Keratinocyte (primary cell): ENCODE data around the gene MPP4. TPM values are rescaled to one million over a fixed set of nuclear protein-coding genes. Genes with fewer than 3 reads are reported as not detected.
A peak's percentile ranks its signal among the peaks of the same experiment; 100 is the strongest.

ENCODE experiments used
- DNase-seq: peaks from one replicate; pipeline ENCODE4 v3.0.0-alpha.2; 2011; ENCODE audit warnings: low read depth, missing footprints, low spot score
- FAIRE-seq: peaks from 2 replicates; lab custom pipeline; 2011; peaks lifted over from hg19 to GRCh38; lab: Jason Lieb, UNC
- H2AFZ ChIP-seq: 2 replicates; pipeline ENCODE4 v1.6.0; 2012; ENCODE audit warnings: low read length, control low read depth, inconsistent platforms; ENCODE audit not compliant: control insufficient read depth
- H3K27ac ChIP-seq: 2 replicates; pipeline ENCODE4 v1.5.1; 2011; ENCODE audit warnings: low read length; ENCODE audit not compliant: control insufficient read depth, insufficient read depth
- H3K27me3 ChIP-seq: 3 replicates; pipeline ENCODE4 v1.6.0; 2011; ENCODE audit warnings: low read length; ENCODE audit not compliant: control insufficient read depth, insufficient read depth; ENCODE audit errors: extremely low read depth
- H3K36me3 ChIP-seq, 2 experiments: 2 replicates in 1 of 2; 3 replicates in 1 of 2; pipeline ENCODE4 v1.5.1; 2011; ENCODE audit warnings: low read length in 2 of 2, mild to moderate bottlenecking in 1 of 2; ENCODE audit not compliant: control insufficient read depth in 2 of 2, insufficient read depth in 2 of 2; ENCODE audit errors: extremely low read depth in 1 of 2
- H3K4me1 ChIP-seq: 3 replicates; pipeline ENCODE4 v1.5.1; 2011; ENCODE audit warnings: low read length; ENCODE audit not compliant: control insufficient read depth, insufficient read depth; ENCODE audit errors: extremely low read depth
- H3K4me2 ChIP-seq: 3 replicates; pipeline ENCODE4 v1.6.0; 2011; ENCODE audit warnings: low read depth, low read length; ENCODE audit not compliant: control insufficient read depth, insufficient read depth; ENCODE audit errors: extremely low read depth
- H3K4me3 ChIP-seq, 3 experiments: fragments of 200-600 bp in 1 of 3; sonication (generic) in 1 of 3; 2 replicates in 2 of 3; 3 replicates in 1 of 3; pipeline ENCODE4 v1.5.1; 2011 to 2016; ENCODE audit warnings: low read length in 3 of 3, mild to moderate bottlenecking in 3 of 3, control low read depth in 2 of 3, inconsistent platforms in 1 of 3, low read depth in 1 of 3, mixed read lengths in 1 of 3, mixed run types in 1 of 3, moderate library complexity in 1 of 3; ENCODE audit not compliant: control insufficient read depth in 2 of 3, insufficient read depth in 2 of 3; ENCODE audit errors: extremely low read depth in 1 of 3
- H3K79me2 ChIP-seq: 2 replicates; pipeline ENCODE4 v1.6.0; 2012; ENCODE audit warnings: low read length; ENCODE audit not compliant: control insufficient read depth, insufficient read depth
- H3K9ac ChIP-seq: 3 replicates; pipeline ENCODE4 v1.6.0; 2011; ENCODE audit warnings: low read length; ENCODE audit not compliant: control insufficient read depth, insufficient read depth; ENCODE audit errors: extremely low read depth
- H3K9me1 ChIP-seq: 3 replicates; pipeline ENCODE4 v1.6.0; 2011; ENCODE audit warnings: low read length; ENCODE audit not compliant: control insufficient read depth, insufficient read depth; ENCODE audit errors: extremely low read depth
- H3K9me3 ChIP-seq: 2 replicates; pipeline ENCODE4 v1.5.1; 2012; ENCODE audit warnings: low read depth, low read length; ENCODE audit not compliant: control insufficient read depth
- H4K20me1 ChIP-seq: 3 replicates; pipeline ENCODE4 v1.6.0; 2011; ENCODE audit warnings: low read length; ENCODE audit not compliant: control insufficient read depth, insufficient read depth; ENCODE audit errors: extremely low read depth
- EZH2 ChIP-seq: IDR thresholded peaks from one replicate; pipeline ENCODE4 v1.6.1; 2012; ENCODE audit warnings: inconsistent platforms, mild to moderate bottlenecking, low read length, moderate library complexity
- dilution Hi-C: fragments of 300-500 bp; cut with MboI; formaldehyde crosslinking; loops from one replicate; pipeline ENCODE4 v1.7.0; 2020; ENCODE audit warnings: low sequenced_read_pairs; ENCODE audit not compliant: extremely low pct_ligation_motif_present
- polyA plus RNA-seq, 5 experiments: library from polyadenylated mRNA; depleted of rRNA in 3 of 5; stranded (reverse) in 3 of 5; stranded (forward) in 1 of 5; unstranded in 1 of 5; fragments of >200 nt; gene quantifications; 1 replicate in 1 of 5; 2 replicates in 3 of 5; 3 replicates in 1 of 5; pipeline versions ENCODE4 v1.2.1 to v1.2.3, GENCODE V29; 2011 to 2012; ENCODE audit warnings: missing spikeins in 2 of 5, low read depth in 1 of 5, low replicate concordance in 1 of 5
- TF ChIP-seq, protein P1 (sequence below), 3 experiments: IDR thresholded peaks in 1 of 3; conservative IDR thresholded peaks in 1 of 3; optimal IDR thresholded peaks in 1 of 3; 2 replicates in 2 of 3; 3 replicates in 1 of 3; pipeline versions ENCODE3 to v1.5.1; 2011; ENCODE audit warnings: low read length in 3 of 3, mild to moderate bottlenecking in 3 of 3, moderate library complexity in 2 of 3, control low read depth in 1 of 3, inconsistent platforms in 1 of 3; ENCODE audit not compliant: insufficient read depth in 2 of 3; ENCODE audit errors: extremely low read depth in 1 of 3

The MPP4 gene
- polyA plus RNA-seq, 1 donor (not counting 4 experiments of a cell fraction or from before 2014, with no cell fraction given), result 0.42 TPM

DNA sequence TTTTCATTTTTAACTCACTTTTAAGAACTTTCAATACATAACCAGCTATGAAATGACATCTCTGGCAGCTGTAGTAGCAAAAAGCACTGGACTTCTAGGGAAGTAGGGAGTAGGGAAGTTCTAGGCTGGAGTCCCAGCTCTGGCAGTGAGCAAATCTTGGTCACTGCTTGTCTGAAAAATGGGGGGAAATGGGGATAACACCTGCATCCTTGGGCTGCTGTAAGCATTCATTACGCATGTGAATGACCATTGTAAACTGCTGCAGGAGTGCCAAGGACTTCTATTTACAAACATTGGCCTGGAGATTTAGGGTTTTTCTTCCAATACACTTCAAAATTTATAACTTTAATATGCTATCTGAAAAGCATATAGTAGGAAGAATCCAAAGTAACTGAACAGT lies 972 bp upstream of the MPP4 start:
- DNase-seq, result no peak
- no peak overlapping the region for H3K9ac ChIP-seq
- no peaks in the 10 kb centered on the region for H3K79me2 ChIP-seq
- no peaks in the 10 kb centered on the region for H3K9me3 ChIP-seq
- no peak for TF ChIP-seq EZH2
- TF ChIP-seq, protein P1, sequence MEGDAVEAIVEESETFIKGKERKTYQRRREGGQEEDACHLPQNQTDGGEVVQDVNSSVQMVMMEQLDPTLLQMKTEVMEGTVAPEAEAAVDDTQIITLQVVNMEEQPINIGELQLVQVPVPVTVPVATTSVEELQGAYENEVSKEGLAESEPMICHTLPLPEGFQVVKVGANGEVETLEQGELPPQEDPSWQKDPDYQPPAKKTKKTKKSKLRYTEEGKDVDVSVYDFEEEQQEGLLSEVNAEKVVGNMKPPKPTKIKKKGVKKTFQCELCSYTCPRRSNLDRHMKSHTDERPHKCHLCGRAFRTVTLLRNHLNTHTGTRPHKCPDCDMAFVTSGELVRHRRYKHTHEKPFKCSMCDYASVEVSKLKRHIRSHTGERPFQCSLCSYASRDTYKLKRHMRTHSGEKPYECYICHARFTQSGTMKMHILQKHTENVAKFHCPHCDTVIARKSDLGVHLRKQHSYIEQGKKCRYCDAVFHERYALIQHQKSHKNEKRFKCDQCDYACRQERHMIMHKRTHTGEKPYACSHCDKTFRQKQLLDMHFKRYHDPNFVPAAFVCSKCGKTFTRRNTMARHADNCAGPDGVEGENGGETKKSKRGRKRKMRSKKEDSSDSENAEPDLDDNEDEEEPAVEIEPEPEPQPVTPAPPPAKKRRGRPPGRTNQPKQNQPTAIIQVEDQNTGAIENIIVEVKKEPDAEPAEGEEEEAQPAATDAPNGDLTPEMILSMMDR (optimal IDR thresholded peaks at IDR 0.05 in 1 of 3, IDR thresholded peaks at IDR 0.05 in 1 of 3, conservative IDR thresholded peaks at IDR 0.05 in 1 of 3; ENCODE audit: extremely low read depth in 1 of 3, insufficient read depth in 2 of 3, low read length in 3 of 3), result no peak
- no peak overlapping the region for H3K27ac ChIP-seq
- no peaks in the 10 kb centered on the region for H4K20me1 ChIP-seq
- no peaks in the 10 kb centered on the region for H3K9me1 ChIP-seq
- no peak overlapping the region for H2AFZ ChIP-seq
- H3K4me2 ChIP-seq, result no peak overlapping the region
- no peak for FAIRE-seq
- H3K36me3 ChIP-seq, result peaks cover 9 to 11% of the 10 kb centered on the region in 2 experiments
- H3K4me1 ChIP-seq, result peaks cover 43% of the 10 kb centered on the region
- dilution Hi-C loops, result no loop called here
- no peaks in the 10 kb centered on the region for H3K27me3 ChIP-seq
- no peak overlapping the region for H3K4me3 ChIP-seq

DNA sequence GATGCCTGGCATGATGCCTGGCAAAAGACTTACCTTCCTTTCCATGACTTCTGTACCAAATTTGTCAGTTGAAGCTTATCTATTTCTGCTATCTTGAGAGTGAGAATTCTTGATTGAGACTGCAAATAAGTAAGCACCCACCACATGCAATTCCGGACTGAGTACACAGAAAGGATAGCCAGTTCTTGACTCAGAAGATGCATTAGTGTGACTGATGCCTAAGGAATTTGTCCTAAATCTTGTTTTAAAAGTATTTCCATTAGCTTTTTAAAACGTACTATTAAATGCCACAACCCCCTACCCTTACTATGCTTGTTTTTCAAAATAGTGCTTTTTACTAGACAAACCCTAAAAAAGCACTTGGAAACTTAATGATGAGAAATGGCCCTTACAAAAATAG lies 545 bp downstream of the MPP4 start:
- peak; percentile 92 for FAIRE-seq
- Histone ChIP-seq H3K9ac (no peak overlapping the region), H3K9me3 (no peaks in the 10 kb centered on the region), H4K20me1 (no peaks in the 10 kb centered on the region), H3K4me1 (peaks cover 43% of the 10 kb centered on the region), H3K4me2 (peak overlapping the region; percentile 30), H3K9me1 (no peaks in the 10 kb centered on the region), H3K79me2 (no peaks in the 10 kb centered on the region), H2AFZ (no peak overlapping the region), H3K27ac (peak overlapping the region; percentile 30), H3K36me3 (peaks cover 5% of the 10 kb centered on the region in 2 experiments), H3K27me3 (no peaks in the 10 kb centered on the region), H3K4me3 (no peak overlapping the region)
- TF ChIP-seq, protein P1 (optimal IDR thresholded peaks at IDR 0.05 in 1 of 3, IDR thresholded peaks at IDR 0.05 in 1 of 3, conservative IDR thresholded peaks at IDR 0.05 in 1 of 3; ENCODE audit: extremely low read depth in 1 of 3, insufficient read depth in 2 of 3, low read length in 3 of 3), result no peak
- DNase-seq, result no peak
- dilution Hi-C loops, result no loop called here
